ENCODE results near the gene RAB27A.

The RAB27A gene

GRCh38 chr15:55241891-55242290 is 47.7 kb downstream of the RAB27A start:
- no peak for TF ChIP-seq REST (IDR thresholded peaks at IDR 0.05; ENCODE audit: low read depth)

- TF ChIP-seq CEBPB (IDR thresholded peaks at IDR 0.05) = no peak
- no peak for TF ChIP-seq REST (IDR thresholded peaks at IDR 0.05; ENCODE audit: low read depth)
- no peak for TF ChIP-seq FOXM1 (IDR thresholded peaks at IDR 0.05; ENCODE audit: borderline replicate concordance, low read depth)
- TF ChIP-seq YY1 (IDR thresholded peaks at IDR 0.05; ENCODE audit: low read depth) = no peak
- TF ChIP-seq NFIC (IDR thresholded peaks at IDR 0.05) = no peak
- no peak for TF ChIP-seq TCF12 (IDR thresholded peaks at IDR 0.05; ENCODE audit: low read depth)
- no peak for TF ChIP-seq TAF1 (IDR thresholded peaks at IDR 0.05; ENCODE audit: low read depth)
- no peak for TF ChIP-seq CREB1 (IDR thresholded peaks at IDR 0.05; ENCODE audit: low read depth)
- TF ChIP-seq ZBTB7A (IDR thresholded peaks at IDR 0.05; ENCODE audit: low read depth) = no peak
- no peak for TF ChIP-seq RAD21 (IDR thresholded peaks at IDR 0.05; ENCODE audit: low read depth)
- no peak for TF ChIP-seq MAX (IDR thresholded peaks at IDR 0.05)
- no peak for TF ChIP-seq EGR1 (IDR thresholded peaks at IDR 0.05)
- TF ChIP-seq TEAD4 (IDR thresholded peaks at IDR 0.05) = no peak
- no peak for TF ChIP-seq USF1 (IDR thresholded peaks at IDR 0.05)
- no peak for TF ChIP-seq EP300 (IDR thresholded peaks at IDR 0.05; ENCODE audit: borderline replicate concordance)
Measured at GRCh38 chr15:55241186-55241585, 48.4 kb downstream of the RAB27A start.

- TF ChIP-seq TEAD4 (IDR thresholded peaks at IDR 0.05) = no peak
- no peak for TF ChIP-seq MAX (IDR thresholded peaks at IDR 0.05)
- no peak for TF ChIP-seq EP300 (IDR thresholded peaks at IDR 0.05; ENCODE audit: borderline replicate concordance)
- TF ChIP-seq YY1 (IDR thresholded peaks at IDR 0.05; ENCODE audit: low read depth) = no peak
- no peak for TF ChIP-seq FOXM1 (IDR thresholded peaks at IDR 0.05; ENCODE audit: borderline replicate concordance, low read depth)
- TF ChIP-seq TAF1 (IDR thresholded peaks at IDR 0.05; ENCODE audit: low read depth) = no peak
- no peak for TF ChIP-seq ZBTB7A (IDR thresholded peaks at IDR 0.05; ENCODE audit: low read depth)
- no peak for TF ChIP-seq TCF12 (IDR thresholded peaks at IDR 0.05; ENCODE audit: low read depth)
- no peak for TF ChIP-seq NFIC (IDR thresholded peaks at IDR 0.05)
- no peak for TF ChIP-seq EGR1 (IDR thresholded peaks at IDR 0.05)
- TF ChIP-seq USF1 (IDR thresholded peaks at IDR 0.05) = no peak
- TF ChIP-seq RAD21 (IDR thresholded peaks at IDR 0.05; ENCODE audit: low read depth) = no peak
- TF ChIP-seq REST (IDR thresholded peaks at IDR 0.05; ENCODE audit: low read depth) = no peak
- no peak for TF ChIP-seq CREB1 (IDR thresholded peaks at IDR 0.05; ENCODE audit: low read depth)
Measured at GRCh38 chr15:55240125-55240760, 49.4 kb downstream of the RAB27A start.

GRCh38 chr15:55239440-55240124 is 50.0 kb downstream of the RAB27A start:
- TF ChIP-seq TEAD4 (IDR thresholded peaks at IDR 0.05) (no peak), NFIC (IDR thresholded peaks at IDR 0.05) (no peak), TCF12 (IDR thresholded peaks at IDR 0.05; ENCODE audit: low read depth) (no peak), TAF1 (IDR thresholded peaks at IDR 0.05; ENCODE audit: low read depth) (no peak), USF1 (IDR thresholded peaks at IDR 0.05) (no peak), EGR1 (IDR thresholded peaks at IDR 0.05) (no peak), RAD21 (IDR thresholded peaks at IDR 0.05; ENCODE audit: low read depth) (no peak), MAX (IDR thresholded peaks at IDR 0.05) (no peak), REST (IDR thresholded peaks at IDR 0.05; ENCODE audit: low read depth) (no peak), EP300 (IDR thresholded peaks at IDR 0.05; ENCODE audit: borderline replicate concordance) (no peak), YY1 (IDR thresholded peaks at IDR 0.05; ENCODE audit: low read depth) (no peak), CEBPB (IDR thresholded peaks at IDR 0.05) (no peak), ZBTB7A (IDR thresholded peaks at IDR 0.05; ENCODE audit: low read depth) (no peak), CREB1 (IDR thresholded peaks at IDR 0.05; ENCODE audit: low read depth) (no peak), FOXM1 (IDR thresholded peaks at IDR 0.05; ENCODE audit: borderline replicate concordance, low read depth) (no peak)
